EL (cell line): Measurements from ENCODE around the gene PDE9A.

ENCODE experiments used
- DNase-seq: peaks from one replicate; pipeline ENCODE4 v3.0.0-alpha.2; 2016

Gene PDE9A

DNA sequence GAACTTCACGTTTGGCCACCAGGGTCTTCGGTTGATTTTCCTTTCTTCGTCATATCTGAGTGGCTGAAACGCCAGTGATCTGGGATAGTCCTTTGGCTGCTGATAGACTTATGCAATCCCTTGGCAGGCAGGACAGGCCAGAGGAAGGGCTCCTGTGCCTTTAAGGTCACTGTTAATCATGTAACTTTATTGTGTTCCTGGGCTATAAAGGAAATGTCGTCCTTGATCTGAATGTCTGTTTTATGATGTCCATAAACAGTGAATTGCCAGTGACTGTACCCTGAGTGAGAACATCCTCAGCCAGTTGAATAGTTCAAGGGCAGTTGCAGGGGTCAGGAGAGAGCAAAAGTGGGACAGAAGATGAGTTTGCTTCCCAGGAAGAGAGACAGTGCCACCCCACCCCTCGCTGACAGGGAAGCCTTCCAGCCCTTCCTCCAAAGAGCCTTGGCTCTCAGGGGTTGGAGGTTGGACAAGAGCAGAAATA lies 68.0 kb downstream of the PDE9A start:
- no peak for DNase-seq

DNA sequence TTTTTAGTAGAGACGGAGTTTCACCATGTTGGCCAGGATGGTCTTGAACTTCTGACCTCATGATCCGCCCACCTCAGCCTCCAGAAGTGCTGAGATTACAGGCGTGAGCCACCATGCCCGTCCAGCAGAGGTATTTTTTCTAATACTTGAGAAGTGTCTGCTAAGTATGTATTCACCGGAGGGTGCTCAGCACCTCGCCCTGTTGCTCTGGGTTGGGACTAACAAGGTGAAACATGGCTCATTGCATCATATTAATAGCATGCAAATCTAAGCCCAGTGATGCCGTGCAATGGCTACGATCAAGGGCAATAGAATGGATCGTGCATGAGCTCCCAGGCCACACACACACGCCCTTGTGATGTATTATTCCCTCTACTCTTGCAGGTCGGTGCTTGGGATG lies 68.7 kb downstream of the PDE9A start:
- DNase-seq, result no peak

- no peak for DNase-seq
Observed at GRCh38 chr21:42722808-42723473, 69.5 kb downstream of the PDE9A start.

DNA sequence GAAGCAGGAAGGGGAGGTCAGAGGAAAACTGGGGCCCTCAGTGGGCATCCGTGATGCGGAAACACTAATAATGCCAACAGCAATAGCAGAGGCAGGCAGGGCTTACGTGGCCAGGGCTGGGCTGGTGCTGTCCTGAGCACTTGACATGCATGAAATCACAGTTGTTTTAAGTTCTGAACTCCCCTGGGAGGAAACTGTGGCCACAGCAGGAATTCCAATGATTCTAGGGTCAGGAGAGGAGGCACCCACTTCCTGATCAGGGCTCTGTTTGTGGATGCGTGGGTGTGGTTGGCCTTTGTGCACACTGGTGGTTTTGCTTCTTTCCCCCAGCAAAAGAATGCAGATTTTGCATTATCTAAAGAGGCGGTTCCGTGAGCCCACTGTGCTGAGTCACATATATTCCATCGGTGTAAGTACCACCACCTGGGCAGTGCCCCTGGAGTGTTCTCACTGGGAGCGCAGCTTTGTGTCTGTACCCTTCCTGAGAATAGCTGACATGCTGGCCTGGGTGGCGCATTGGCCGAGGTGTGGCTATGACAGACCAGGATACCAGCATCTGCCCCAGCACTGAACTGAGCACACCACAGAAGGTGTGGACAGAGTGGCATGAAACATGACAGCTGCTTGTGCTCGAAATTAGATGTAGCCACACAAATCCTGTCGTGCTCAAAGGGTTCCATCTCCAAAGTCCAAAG lies 71.0 kb downstream of the PDE9A start:
- DNase-seq, result peak; percentile 97

GRCh38 chr21:42725416-42725930 lies 72.1 kb downstream of the PDE9A start:
- no peak for DNase-seq

GRCh38 chr21:42731264-42732032 lies 78.0 kb downstream of the PDE9A start:
- no peak for DNase-seq

GRCh38 chr21:42732033-42732410 lies 78.6 kb downstream of the PDE9A start:
- no peak for DNase-seq

- no peak for DNase-seq
Observed at GRCh38 chr21:42733037-42733627, 79.7 kb downstream of the PDE9A start.

- no peak for DNase-seq
Observed at GRCh38 chr21:42733874-42734273, 80.5 kb downstream of the PDE9A start.

GRCh38 chr21:42734323-42734971 lies 81.0 kb downstream of the PDE9A start:
- no peak for DNase-seq

- no peak for DNase-seq
Observed at GRCh38 chr21:42735061-42735460, 81.6 kb downstream of the PDE9A start.

- no peak for DNase-seq
Observed at GRCh38 chr21:42735944-42736343, 82.5 kb downstream of the PDE9A start.

DNA sequence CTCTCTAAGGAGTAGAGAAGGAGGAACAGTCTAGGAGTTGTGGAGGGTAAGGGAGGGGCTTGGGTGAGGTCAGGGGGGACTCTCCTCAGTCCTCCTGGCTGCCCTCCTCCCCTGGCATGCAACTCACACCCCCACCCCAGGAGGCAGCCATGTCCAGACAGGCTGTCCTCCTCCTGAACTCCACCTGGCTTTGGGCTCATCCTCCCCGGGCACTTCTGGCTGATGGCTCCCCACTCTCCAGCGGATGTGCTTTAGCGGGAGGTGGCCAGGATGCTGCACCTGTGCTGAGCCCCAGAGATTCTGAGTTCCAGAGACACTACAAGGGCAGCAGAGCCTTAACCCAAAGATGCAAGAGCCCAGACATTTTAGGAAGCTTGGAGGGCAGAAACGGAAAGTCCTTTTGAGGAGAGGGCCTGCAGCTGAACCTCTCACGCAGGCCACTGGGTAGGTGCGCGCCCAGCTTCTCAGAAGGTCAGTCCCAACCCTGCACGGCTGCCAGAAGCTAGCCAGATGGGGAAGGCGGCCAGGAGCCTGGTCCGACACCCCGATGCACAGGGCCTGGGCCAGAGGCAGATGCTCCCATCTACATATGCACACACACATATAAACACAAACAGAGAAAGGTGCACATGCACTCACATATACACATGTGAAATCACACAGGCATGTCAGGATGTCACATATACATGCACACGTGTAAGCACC lies 83.4 kb downstream of the PDE9A start:
- DNase-seq, result no peak

- no peak for DNase-seq
Observed at GRCh38 chr21:42737951-42738590, 84.7 kb downstream of the PDE9A start.

GRCh38 chr21:42739061-42739931 lies 85.9 kb downstream of the PDE9A start:
- no peak for DNase-seq

- DNase-seq, result no peak
Observed at GRCh38 chr21:42740405-42740909, 87.0 kb downstream of the PDE9A start.

DNA sequence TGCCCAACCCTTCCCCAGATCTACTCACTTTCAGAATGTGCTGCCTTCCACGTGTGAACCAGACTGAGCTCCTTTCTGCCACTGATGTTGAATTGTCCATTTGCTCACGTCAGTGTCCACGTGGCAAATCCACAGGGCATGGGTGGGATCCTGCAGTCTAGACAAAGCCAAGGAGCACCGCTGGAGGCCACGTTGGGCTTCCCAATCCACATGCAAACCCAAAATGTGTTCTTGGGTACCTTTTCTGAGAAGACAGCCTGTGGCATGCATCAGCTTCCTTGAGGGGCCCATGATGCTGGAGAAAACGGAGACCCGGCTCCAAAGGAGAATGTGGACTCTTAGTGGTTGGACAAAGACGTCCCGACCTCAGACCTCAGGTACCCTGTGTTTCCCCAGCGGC lies 87.6 kb downstream of the PDE9A start:
- DNase-seq, result no peak

DNA sequence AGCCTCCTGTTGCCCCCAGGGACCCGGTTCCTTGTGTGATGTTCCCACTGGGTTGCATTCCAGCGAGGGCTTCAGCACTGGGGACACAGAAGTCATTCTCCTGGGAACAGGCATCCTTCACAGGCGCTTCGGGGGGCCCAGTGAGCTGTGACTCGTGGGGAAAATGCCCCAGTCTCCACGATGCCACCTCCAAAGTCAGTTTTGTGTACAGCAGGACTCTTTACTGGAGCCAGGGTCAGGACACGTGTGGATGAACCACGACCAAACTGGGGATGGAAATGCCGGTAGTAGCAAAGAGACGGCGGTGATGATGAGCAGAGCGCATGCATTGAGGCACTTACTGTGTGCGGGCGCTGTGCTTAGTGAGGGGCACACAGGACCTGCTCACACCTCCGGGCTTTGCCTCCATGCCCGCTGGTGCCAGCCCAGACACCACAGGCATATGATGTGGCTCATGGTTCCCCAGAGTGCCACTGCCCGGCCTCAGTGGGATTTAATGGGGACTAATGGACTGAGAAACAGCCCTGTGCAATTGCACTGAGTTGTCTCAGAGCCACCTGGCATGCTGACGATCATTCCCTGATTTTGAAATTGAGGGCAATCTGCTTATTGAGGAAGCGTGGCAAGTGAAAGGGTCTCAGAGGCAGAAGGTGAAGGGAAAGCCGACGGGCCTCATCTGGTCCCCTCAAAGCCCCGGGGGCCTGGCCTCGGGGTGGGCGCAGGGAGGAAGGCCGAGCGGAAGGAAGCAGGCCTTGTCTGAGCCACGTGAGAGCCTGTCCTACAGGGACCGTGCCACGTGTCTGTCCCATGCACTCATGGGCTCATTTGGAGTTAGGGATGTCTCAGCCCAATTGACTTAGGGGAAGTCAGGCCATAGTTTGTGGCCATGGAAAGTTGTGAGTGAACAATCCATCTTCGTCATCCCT lies 91.4 kb downstream of the PDE9A start:
- DNase-seq, result no peak
